ENCODE results near the gene PGM5. TPM values are rescaled to one million over a fixed set of nuclear protein-coding genes. Genes with fewer than 3 reads are reported as not detected.
"Not testable (repeated sequence)": the region's sequence is repeated elsewhere in the genome, so short reads cannot be mapped to it uniquely, and the experiment has no call there.

The PGM5 gene
- total RNA-seq, 1 experiment from 2014 or later: not detected

DNA sequence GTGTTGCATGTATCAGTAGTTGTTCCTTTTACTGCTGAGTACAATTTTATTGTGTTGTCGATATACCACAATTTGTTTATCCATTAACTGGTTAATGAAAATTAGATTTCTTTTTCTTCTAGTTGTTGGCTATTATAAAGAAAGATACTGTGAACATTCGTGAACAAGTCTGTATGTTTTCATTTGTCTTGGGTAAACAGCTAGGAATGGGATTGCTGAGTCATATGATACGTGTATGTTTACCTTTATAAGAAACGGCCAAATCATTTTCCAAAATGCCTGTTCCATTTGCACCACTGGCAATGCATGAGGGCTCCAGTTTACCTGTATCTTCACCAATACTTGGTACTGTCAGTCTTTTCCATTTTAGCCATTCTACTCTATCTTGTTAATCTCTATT, 33.1 kb downstream of the PGM5 start:
- H3K27ac ChIP-seq (ENCODE audit: low read depth, low read length, poor library complexity, severe bottlenecking); H3K4me1 ChIP-seq (ENCODE audit: insufficient read depth, low read length, poor library complexity, severe bottlenecking); CTCF ChIA-PET; H3K27me3 ChIP-seq (replicated peaks; ENCODE audit: insufficient read depth, low read depth, low read length, poor library complexity); BruUV-seq (replicated peaks); H3K36me3 ChIP-seq (ENCODE audit: insufficient read depth, low read length, poor library complexity, severe bottlenecking); H3K4me3 ChIP-seq (ENCODE audit: low read depth, low read length, poor library complexity, severe bottlenecking); DNase-seq (ENCODE audit: low spot score); H3K9me3 ChIP-seq (ENCODE audit: low read depth, low read length, poor library complexity, severe bottlenecking); POLR2A ChIA-PET (ENCODE audit: low non-redundant PET); intact Hi-C loops (cut with micrococcal nuclease; ENCODE audit: unreplicated experiment): not testable (repeated sequence)

DNA sequence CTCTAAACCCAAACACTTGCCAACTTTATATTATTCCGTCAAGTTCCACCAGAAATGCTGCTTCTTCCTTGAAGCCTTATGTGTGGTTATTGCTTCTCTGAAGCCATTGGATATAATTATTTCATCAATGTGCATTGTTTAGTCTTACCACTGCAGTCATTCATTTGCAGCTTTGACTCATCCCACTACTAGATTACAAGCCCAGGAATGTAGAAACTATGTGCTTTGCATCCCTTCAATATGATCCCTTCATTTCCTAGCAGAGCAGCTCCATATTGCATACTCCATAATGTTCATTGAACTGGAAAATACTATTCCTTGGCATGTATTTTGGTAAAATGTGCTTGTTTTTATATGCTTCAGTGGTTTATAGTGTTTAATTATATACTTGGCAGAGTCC, 34.3 kb downstream of the PGM5 start:
- intact Hi-C loops (cut with micrococcal nuclease; ENCODE audit: unreplicated experiment); H3K27me3 ChIP-seq (replicated peaks; ENCODE audit: insufficient read depth, low read depth, low read length, poor library complexity); BruUV-seq (replicated peaks); POLR2A ChIA-PET (ENCODE audit: low non-redundant PET); H3K36me3 ChIP-seq (ENCODE audit: insufficient read depth, low read length, poor library complexity, severe bottlenecking); H3K4me3 ChIP-seq (ENCODE audit: low read depth, low read length, poor library complexity, severe bottlenecking); H3K27ac ChIP-seq (ENCODE audit: low read depth, low read length, poor library complexity, severe bottlenecking); DNase-seq (ENCODE audit: low spot score); H3K4me1 ChIP-seq (ENCODE audit: insufficient read depth, low read length, poor library complexity, severe bottlenecking); CTCF ChIA-PET; H3K9me3 ChIP-seq (ENCODE audit: low read depth, low read length, poor library complexity, severe bottlenecking): not testable (repeated sequence)

DNA sequence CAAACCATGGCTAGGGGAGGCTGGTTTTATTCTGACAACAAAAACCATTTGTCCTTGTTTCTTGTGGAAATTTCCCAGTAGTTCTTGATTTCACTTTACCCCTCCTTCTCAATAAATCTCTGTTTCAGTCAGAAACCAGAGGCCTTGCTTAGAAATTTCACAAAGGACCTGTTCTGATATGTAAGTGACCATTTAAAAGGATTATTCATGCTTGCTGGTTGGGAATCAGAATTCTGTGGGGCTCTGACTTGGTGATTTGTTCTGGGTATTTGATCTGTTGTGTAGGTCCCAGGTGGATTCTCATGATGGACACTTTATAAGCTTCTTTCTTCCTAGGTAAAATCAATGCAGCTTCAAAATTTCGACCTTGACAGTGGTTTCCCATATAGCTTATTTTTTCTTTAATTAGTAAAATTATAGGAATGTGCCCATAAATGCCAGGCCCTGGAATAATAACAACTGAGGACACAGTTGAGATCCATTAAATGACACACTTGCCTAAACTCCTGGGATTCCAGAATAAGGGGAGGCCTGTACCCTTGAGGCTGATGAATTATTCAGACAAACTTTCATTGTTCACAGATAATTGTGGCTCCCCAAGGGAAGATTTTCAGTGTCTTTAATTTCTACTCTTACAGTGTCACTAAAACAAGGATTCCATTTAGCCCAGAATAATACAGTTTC, 40.1 kb downstream of the PGM5 start:
- POLR2A ChIA-PET (ENCODE audit: low non-redundant PET); H3K9me3 ChIP-seq (ENCODE audit: low read depth, low read length, poor library complexity, severe bottlenecking); H3K27me3 ChIP-seq (replicated peaks; ENCODE audit: insufficient read depth, low read depth, low read length, poor library complexity); H3K27ac ChIP-seq (ENCODE audit: low read depth, low read length, poor library complexity, severe bottlenecking); CTCF ChIA-PET; BruUV-seq (replicated peaks); H3K4me3 ChIP-seq (ENCODE audit: low read depth, low read length, poor library complexity, severe bottlenecking); H3K36me3 ChIP-seq (ENCODE audit: insufficient read depth, low read length, poor library complexity, severe bottlenecking); intact Hi-C loops (cut with micrococcal nuclease; ENCODE audit: unreplicated experiment); H3K4me1 ChIP-seq (ENCODE audit: insufficient read depth, low read length, poor library complexity, severe bottlenecking): not testable (repeated sequence)
- DNase-seq (ENCODE audit: low spot score): peak; percentile 20

DNA sequence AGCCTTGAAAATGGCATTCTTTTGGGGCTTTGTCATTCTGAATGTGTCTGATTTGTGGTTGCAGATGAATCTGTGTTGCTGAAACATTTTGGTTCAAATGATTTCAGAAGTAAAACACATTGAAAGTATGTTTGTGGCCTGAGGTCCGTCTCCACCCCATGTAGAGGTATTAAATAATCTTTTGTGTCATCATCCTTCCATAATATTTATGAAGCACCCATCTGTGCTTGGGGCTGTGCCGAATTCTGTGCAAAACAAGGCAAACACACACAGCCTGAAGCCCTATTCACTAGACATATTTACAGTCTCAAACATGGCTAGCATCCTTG, 40.6 kb downstream of the PGM5 start:
- H3K36me3 ChIP-seq (ENCODE audit: insufficient read depth, low read length, poor library complexity, severe bottlenecking); POLR2A ChIA-PET (ENCODE audit: low non-redundant PET); H3K9me3 ChIP-seq (ENCODE audit: low read depth, low read length, poor library complexity, severe bottlenecking); CTCF ChIA-PET; H3K27ac ChIP-seq (ENCODE audit: low read depth, low read length, poor library complexity, severe bottlenecking); BruUV-seq (replicated peaks); H3K4me1 ChIP-seq (ENCODE audit: insufficient read depth, low read length, poor library complexity, severe bottlenecking); H3K4me3 ChIP-seq (ENCODE audit: low read depth, low read length, poor library complexity, severe bottlenecking); H3K27me3 ChIP-seq (replicated peaks; ENCODE audit: insufficient read depth, low read depth, low read length, poor library complexity); intact Hi-C loops (cut with micrococcal nuclease; ENCODE audit: unreplicated experiment): not testable (repeated sequence)
- peak; percentile 3 for DNase-seq (ENCODE audit: low spot score)

DNA sequence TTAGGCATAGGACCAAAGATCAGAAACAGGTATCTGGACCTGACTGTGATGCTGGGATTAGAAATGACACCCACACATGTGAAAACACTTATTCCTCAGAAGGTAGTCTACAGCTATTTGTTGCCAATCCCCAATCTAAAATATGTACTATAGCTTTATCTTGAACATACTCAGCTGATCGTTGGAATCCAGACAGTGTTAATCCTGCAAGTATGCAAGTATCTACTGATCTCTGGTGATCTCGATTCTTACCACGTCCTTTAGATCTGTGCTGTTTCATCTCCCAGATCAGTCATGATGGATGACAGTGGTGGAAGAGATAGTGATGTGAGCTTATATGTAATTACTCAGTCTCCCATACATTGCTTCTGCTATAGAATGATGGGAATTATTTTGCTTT, 41.4 kb downstream of the PGM5 start:
- intact Hi-C loops (cut with micrococcal nuclease; ENCODE audit: unreplicated experiment); CTCF ChIA-PET; POLR2A ChIA-PET (ENCODE audit: low non-redundant PET); DNase-seq (ENCODE audit: low spot score); BruUV-seq (replicated peaks); H3K27ac ChIP-seq (ENCODE audit: low read depth, low read length, poor library complexity, severe bottlenecking); H3K27me3 ChIP-seq (replicated peaks; ENCODE audit: insufficient read depth, low read depth, low read length, poor library complexity); H3K4me3 ChIP-seq (ENCODE audit: low read depth, low read length, poor library complexity, severe bottlenecking); H3K4me1 ChIP-seq (ENCODE audit: insufficient read depth, low read length, poor library complexity, severe bottlenecking); H3K36me3 ChIP-seq (ENCODE audit: insufficient read depth, low read length, poor library complexity, severe bottlenecking); H3K9me3 ChIP-seq (ENCODE audit: low read depth, low read length, poor library complexity, severe bottlenecking): not testable (repeated sequence)

- DNase-seq (ENCODE audit: low spot score); H3K9me3 ChIP-seq (ENCODE audit: low read depth, low read length, poor library complexity, severe bottlenecking); H3K27me3 ChIP-seq (replicated peaks; ENCODE audit: insufficient read depth, low read depth, low read length, poor library complexity); H3K27ac ChIP-seq (ENCODE audit: low read depth, low read length, poor library complexity, severe bottlenecking); H3K4me3 ChIP-seq (ENCODE audit: low read depth, low read length, poor library complexity, severe bottlenecking); H3K4me1 ChIP-seq (ENCODE audit: insufficient read depth, low read length, poor library complexity, severe bottlenecking); H3K36me3 ChIP-seq (ENCODE audit: insufficient read depth, low read length, poor library complexity, severe bottlenecking); CTCF ChIA-PET; POLR2A ChIA-PET (ENCODE audit: low non-redundant PET); BruUV-seq (replicated peaks); intact Hi-C loops (cut with micrococcal nuclease; ENCODE audit: unreplicated experiment): not testable (repeated sequence)
Measured at GRCh38 chr9:68398324-68398723, 41.9 kb downstream of the PGM5 start.

DNA sequence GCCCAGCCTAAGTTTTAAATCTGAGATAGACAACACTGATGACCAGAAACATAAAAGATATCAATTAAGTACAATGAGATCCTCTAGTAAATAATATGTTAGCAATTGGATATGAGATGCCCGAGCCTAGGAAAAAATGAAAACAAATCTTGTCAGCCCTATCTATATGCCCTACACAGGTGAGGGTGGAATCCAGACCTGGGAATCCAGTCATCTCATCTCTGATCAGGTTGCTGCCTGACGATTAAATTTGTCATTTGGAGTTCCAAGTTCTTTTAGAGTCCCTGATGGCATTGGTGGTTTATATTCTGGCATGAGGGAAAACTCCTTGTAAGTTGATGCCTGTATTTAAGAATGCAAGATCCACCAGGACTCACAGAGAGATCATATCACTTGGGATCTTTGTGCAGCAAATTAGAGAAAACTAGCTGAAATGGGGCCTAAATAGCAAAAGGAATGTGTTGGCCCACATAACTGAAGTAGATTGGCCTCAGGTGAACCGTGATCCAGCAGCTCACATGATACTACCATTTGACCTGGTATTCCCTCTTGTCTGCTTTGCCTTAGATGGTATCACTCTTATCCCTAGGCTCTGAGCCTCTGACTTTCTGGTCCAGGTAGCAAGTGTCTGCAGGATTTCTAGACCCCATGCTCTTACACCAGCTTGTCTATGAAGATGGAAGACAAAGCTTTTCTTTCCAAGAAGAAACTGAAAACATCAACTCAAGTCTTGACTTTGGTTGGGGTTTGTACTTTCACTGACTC, 48.2 kb downstream of the PGM5 start:
- BruUV-seq (replicated peaks); intact Hi-C loops (cut with micrococcal nuclease; ENCODE audit: unreplicated experiment); H3K36me3 ChIP-seq (ENCODE audit: insufficient read depth, low read length, poor library complexity, severe bottlenecking): not testable (repeated sequence)

DNA sequence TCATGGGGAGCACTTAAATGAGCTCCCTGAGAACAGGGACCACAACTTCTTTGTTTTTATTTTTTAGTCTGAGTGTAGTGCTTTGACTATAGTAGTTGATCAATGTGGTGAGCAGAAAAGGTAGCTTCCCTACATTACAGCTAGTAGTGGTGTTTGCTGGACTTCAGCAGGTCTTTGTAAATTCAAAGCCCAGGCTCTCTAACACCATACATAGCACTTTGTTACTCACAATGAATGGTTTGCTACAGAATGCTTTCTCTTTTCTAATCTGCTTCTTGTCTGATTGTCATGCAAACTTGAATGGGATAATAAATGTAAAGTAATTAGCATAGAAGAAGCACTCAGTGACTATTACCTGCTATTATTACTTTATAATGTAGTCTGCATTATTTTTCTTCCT, 55.5 kb downstream of the PGM5 start:
- H3K27me3 ChIP-seq (replicated peaks; ENCODE audit: insufficient read depth, low read depth, low read length, poor library complexity); H3K27ac ChIP-seq (ENCODE audit: low read depth, low read length, poor library complexity, severe bottlenecking); CTCF ChIA-PET; BruUV-seq (replicated peaks); H3K4me1 ChIP-seq (ENCODE audit: insufficient read depth, low read length, poor library complexity, severe bottlenecking); H3K36me3 ChIP-seq (ENCODE audit: insufficient read depth, low read length, poor library complexity, severe bottlenecking); intact Hi-C loops (cut with micrococcal nuclease; ENCODE audit: unreplicated experiment); POLR2A ChIA-PET (ENCODE audit: low non-redundant PET); H3K9me3 ChIP-seq (ENCODE audit: low read depth, low read length, poor library complexity, severe bottlenecking); H3K4me3 ChIP-seq (ENCODE audit: low read depth, low read length, poor library complexity, severe bottlenecking); DNase-seq (ENCODE audit: low spot score): not testable (repeated sequence)

More for the DNA sequence above, 48.2 kb downstream of the PGM5 start:
- H3K4me1 ChIP-seq (ENCODE audit: insufficient read depth, low read length, poor library complexity, severe bottlenecking); POLR2A ChIA-PET (ENCODE audit: low non-redundant PET); H3K4me3 ChIP-seq (ENCODE audit: low read depth, low read length, poor library complexity, severe bottlenecking); CTCF ChIA-PET; DNase-seq (ENCODE audit: low spot score); H3K27me3 ChIP-seq (replicated peaks; ENCODE audit: insufficient read depth, low read depth, low read length, poor library complexity); H3K27ac ChIP-seq (ENCODE audit: low read depth, low read length, poor library complexity, severe bottlenecking); H3K9me3 ChIP-seq (ENCODE audit: low read depth, low read length, poor library complexity, severe bottlenecking): not testable (repeated sequence)

Data from A673 (cell line).